K562 (cell line): ENCODE data around the gene ARF1. TPM values are rescaled to one million over a fixed set of nuclear protein-coding genes. Genes with fewer than 3 reads are reported as not detected.

ENCODE experiments used
- ATF6 ChIP-seq: sonication (generic); formaldehyde crosslinking; IDR thresholded peaks from 2 replicates; pipeline ENCODE4 v1.4.0; 2020; ENCODE audit warnings: mild to moderate bottlenecking, missing genetic modification reagents
- CAMTA2 ChIP-seq: fragments of 250-450 bp; sonication (Bioruptor Pico); conservative IDR thresholded peaks from 2 replicates; pipeline ENCODE4 v1.5.1; 2022
- CHD2 ChIP-seq: IDR thresholded peaks from 2 replicates; pipeline ENCODE4 v1.6.1; 2011; ENCODE audit warnings: low read depth, low read length
- ELF4 ChIP-seq: fragments of 450-650 bp; formaldehyde crosslinking; IDR thresholded peaks from 2 replicates; pipeline ENCODE4 v1.4.0; 2022; ENCODE audit warnings: missing genetic modification characterization
- EP300 ChIP-seq: IDR thresholded peaks from 2 replicates; pipeline ENCODE4 v1.6.1; 2012; ENCODE audit warnings: low read length, improper control_type of control experiment
- KDM4B ChIP-seq, 2 experiments: fragments of 450-650 bp in 1 of 2; sonication (generic) in 1 of 2; IDR thresholded peaks; 2 replicates each; pipeline ENCODE4 v1.6.1; 2016 to 2017; ENCODE audit warnings: borderline replicate concordance in 2 of 2, antibody characterized with exemption in 1 of 2, low read depth in 1 of 2, mild to moderate bottlenecking in 1 of 2
- KLF6 ChIP-seq: fragments of 250-450 bp; sonication (Bioruptor Pico); IDR thresholded peaks from 2 replicates; pipeline ENCODE4 v1.4.0; 2020; ENCODE audit warnings: mild to moderate bottlenecking, moderate library complexity, borderline replicate concordance
- MECOM ChIP-seq: fragments of 250-450 bp; sonication (Bioruptor Pico); IDR thresholded peaks from 2 replicates; pipeline ENCODE4 v1.8.0; 2022; ENCODE audit warnings: inconsistent platforms
- NR2C1 ChIP-seq, 2 experiments: fragments of 450-650 bp; IDR thresholded peaks; 2 replicates each; pipeline ENCODE4 v1.6.1; 2017; ENCODE audit warnings: mild to moderate bottlenecking in 2 of 2, antibody characterized with exemption in 1 of 2, inconsistent platforms in 1 of 2, missing compliant biosample characterization in 1 of 2, missing genetic modification characterization in 1 of 2
- PCBP1 ChIP-seq: fragments of 200-400 bp; formaldehyde crosslinking; IDR thresholded peaks from 2 replicates; pipeline ENCODE4 v1.6.1; 2018; ENCODE audit warnings: mild to moderate bottlenecking, low read depth, low read length; ENCODE audit not compliant: poor library complexity, severe bottlenecking
- RBM22 ChIP-seq: fragments of 200-400 bp; formaldehyde crosslinking; IDR thresholded peaks from 2 replicates; pipeline ENCODE4 v1.6.1; 2018; ENCODE audit warnings: low read length, low read depth; ENCODE audit not compliant: poor library complexity, severe bottlenecking
- SIRT6 ChIP-seq: IDR thresholded peaks from one replicate; pipeline ENCODE4 v1.6.1; 2012; ENCODE audit warnings: low read depth, mild to moderate bottlenecking, control low read depth, inconsistent platforms, low read length, moderate library complexity
- SMARCA4 ChIP-seq: fragments of 450-650 bp; IDR thresholded peaks from 2 replicates; pipeline ENCODE4 v1.6.1; 2016
- TEAD1 ChIP-seq, 2 experiments: fragments of 450-650 bp in 1 of 2; sonication (generic) in 1 of 2; formaldehyde crosslinking; IDR thresholded peaks; 2 replicates each; pipeline versions ENCODE4 v1.4.0 to v1.8.0; 2020 to 2022; ENCODE audit warnings: mild to moderate bottlenecking in 2 of 2, missing genetic modification reagents in 1 of 2
- XRCC3 ChIP-seq: fragments of 450-650 bp; IDR thresholded peaks from 2 replicates; pipeline ENCODE4 v1.6.1; 2017; ENCODE audit warnings: mild to moderate bottlenecking, moderate library complexity
- ZBTB8A ChIP-seq: fragments of 450-650 bp; IDR thresholded peaks from 2 replicates; pipeline ENCODE4 v1.6.1; 2018; ENCODE audit warnings: mild to moderate bottlenecking, moderate library complexity; ENCODE audit not compliant: partially characterized antibody
- ZNF766 ChIP-seq: fragments of 200-800 bp; sonication (Bioruptor generic); conservative IDR thresholded peaks from 2 replicates; pipeline ENCODE4 v1.6.1; 2016; ENCODE audit warnings: missing genetic modification characterization, missing compliant biosample characterization
- polyA plus RNA-seq, 8 experiments: library from polyadenylated mRNA; depleted of rRNA in 4 of 8; stranded (reverse) in 5 of 8; unstranded in 3 of 8; fragments of >200 nt; fragmentation: Nextera tagmentation in 2 of 8; fragmentation: Illumina TruSeq in 1 of 8; extraction: Ambion mirVana in 2 of 8; extraction: Trizol in 1 of 8; gene quantifications; 2 replicates each; pipeline versions ENCODE4 v1.2.1 to v1.2.3, GENCODE V29; 2011 to 2014; ENCODE audit warnings: inconsistent platforms in 1 of 8, missing spikeins in 1 of 8
- total RNA-seq, 7 experiments: library from RNA; depleted of rRNA in 6 of 7; stranded (reverse); fragments of >200 nt in 6 of 7; fragmentation: Illumina TruSeq in 2 of 7; extraction: Trizol in 2 of 7; gene quantifications; 2 replicates each; pipeline versions ENCODE4 v1.2.1 to v1.2.3, GENCODE V29; 2011 to 2021; ENCODE audit warnings: low replicate concordance in 1 of 7
- TF ChIP-seq, protein P1 (sequence below): IDR thresholded peaks from 2 replicates; pipeline ENCODE4 v1.6.1; 2016; ENCODE audit warnings: missing genetic modification characterization, missing compliant biosample characterization
- TF ChIP-seq, protein P2 (sequence below): sonication (generic); formaldehyde crosslinking; IDR thresholded peaks from 2 replicates; pipeline ENCODE4 v1.8.0; 2022; ENCODE audit warnings: mild to moderate bottlenecking, missing genetic modification reagents
- TF ChIP-seq, protein P3 (sequence below): fragments of 250-450 bp; sonication (Bioruptor Pico); IDR thresholded peaks from 2 replicates; pipeline ENCODE4 v1.5.0; 2020; ENCODE audit warnings: mild to moderate bottlenecking

ARF1 gene
- total and polyA plus RNA-seq, 9 of the 15 experiments (the other 6 are each of a cell fraction or from before 2014, with no cell fraction given) = 69.8 to 593 (median 325) TPM

- TF ChIP-seq, protein P1, sequence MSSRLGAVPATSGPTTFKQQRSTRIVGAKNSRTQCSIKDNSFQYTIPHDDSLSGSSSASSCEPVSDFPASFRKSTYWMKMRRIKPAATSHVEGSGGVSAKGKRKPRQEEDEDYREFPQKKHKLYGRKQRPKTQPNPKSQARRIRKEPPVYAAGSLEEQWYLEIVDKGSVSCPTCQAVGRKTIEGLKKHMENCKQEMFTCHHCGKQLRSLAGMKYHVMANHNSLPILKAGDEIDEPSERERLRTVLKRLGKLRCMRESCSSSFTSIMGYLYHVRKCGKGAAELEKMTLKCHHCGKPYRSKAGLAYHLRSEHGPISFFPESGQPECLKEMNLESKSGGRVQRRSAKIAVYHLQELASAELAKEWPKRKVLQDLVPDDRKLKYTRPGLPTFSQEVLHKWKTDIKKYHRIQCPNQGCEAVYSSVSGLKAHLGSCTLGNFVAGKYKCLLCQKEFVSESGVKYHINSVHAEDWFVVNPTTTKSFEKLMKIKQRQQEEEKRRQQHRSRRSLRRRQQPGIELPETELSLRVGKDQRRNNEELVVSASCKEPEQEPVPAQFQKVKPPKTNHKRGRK (tag) = no peak
- TF ChIP-seq EP300 (no peak), CHD2 (no peak), ZBTB8A (no peak), SMARCA4 (no peak), MECOM (CRISPR knock-in tag) (peak; percentile 52; the same call in 1 of the 2 replicates), NR2C1 (IDR thresholded peaks at IDR 0.05) (no peak), NR2C1 (tag; IDR thresholded peaks at IDR 0.05) (peak; percentile 35; the same call in 1 of the 2 replicates), ZNF766 (peak; percentile 69), CAMTA2 (CRISPR knock-in tag) (no peak), TEAD1 (CRISPR knock-in tag; IDR thresholded peaks at IDR 0.05) (peak in 1 of 2 experiments; percentile 54; a peak in 1 of 4 replicates), PCBP1 (no peak), XRCC3 (no peak), KLF6 (CRISPR knock-in tag) (0 out of 2 replicates have a peak, but pooled peaks have one; percentile 59), SIRT6 (no peak), RBM22 (no peak), ELF4 (CRISPR knock-in tag) (no peak), KDM4B (IDR thresholded peaks at IDR 0.05; ENCODE audit: borderline replicate concordance in 2 of 2, low read depth in 1 of 2) (no peak), ATF6 (no peak)
- TF ChIP-seq, protein P2, sequence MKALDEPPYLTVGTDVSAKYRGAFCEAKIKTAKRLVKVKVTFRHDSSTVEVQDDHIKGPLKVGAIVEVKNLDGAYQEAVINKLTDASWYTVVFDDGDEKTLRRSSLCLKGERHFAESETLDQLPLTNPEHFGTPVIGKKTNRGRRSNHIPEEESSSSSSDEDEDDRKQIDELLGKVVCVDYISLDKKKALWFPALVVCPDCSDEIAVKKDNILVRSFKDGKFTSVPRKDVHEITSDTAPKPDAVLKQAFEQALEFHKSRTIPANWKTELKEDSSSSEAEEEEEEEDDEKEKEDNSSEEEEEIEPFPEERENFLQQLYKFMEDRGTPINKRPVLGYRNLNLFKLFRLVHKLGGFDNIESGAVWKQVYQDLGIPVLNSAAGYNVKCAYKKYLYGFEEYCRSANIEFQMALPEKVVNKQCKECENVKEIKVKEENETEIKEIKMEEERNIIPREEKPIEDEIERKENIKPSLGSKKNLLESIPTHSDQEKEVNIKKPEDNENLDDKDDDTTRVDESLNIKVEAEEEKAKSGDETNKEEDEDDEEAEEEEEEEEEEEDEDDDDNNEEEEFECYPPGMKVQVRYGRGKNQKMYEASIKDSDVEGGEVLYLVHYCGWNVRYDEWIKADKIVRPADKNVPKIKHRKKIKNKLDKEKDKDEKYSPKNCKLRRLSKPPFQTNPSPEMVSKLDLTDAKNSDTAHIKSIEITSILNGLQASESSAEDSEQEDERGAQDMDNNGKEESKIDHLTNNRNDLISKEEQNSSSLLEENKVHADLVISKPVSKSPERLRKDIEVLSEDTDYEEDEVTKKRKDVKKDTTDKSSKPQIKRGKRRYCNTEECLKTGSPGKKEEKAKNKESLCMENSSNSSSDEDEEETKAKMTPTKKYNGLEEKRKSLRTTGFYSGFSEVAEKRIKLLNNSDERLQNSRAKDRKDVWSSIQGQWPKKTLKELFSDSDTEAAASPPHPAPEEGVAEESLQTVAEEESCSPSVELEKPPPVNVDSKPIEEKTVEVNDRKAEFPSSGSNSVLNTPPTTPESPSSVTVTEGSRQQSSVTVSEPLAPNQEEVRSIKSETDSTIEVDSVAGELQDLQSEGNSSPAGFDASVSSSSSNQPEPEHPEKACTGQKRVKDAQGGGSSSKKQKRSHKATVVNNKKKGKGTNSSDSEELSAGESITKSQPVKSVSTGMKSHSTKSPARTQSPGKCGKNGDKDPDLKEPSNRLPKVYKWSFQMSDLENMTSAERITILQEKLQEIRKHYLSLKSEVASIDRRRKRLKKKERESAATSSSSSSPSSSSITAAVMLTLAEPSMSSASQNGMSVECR (CRISPR knock-in tag) = no peak
- TF ChIP-seq, protein P3, sequence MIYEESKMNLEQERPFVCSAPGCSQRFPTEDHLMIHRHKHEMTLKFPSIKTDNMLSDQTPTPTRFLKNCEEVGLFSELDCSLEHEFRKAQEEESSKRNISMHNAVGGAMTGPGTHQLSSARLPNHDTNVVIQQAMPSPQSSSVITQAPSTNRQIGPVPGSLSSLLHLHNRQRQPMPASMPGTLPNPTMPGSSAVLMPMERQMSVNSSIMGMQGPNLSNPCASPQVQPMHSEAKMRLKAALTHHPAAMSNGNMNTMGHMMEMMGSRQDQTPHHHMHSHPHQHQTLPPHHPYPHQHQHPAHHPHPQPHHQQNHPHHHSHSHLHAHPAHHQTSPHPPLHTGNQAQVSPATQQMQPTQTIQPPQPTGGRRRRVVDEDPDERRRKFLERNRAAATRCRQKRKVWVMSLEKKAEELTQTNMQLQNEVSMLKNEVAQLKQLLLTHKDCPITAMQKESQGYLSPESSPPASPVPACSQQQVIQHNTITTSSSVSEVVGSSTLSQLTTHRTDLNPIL = no peak
Measured at GRCh38 chr1:228112617-228113016, 30.1 kb downstream of the ARF1 start (continued).
